ENCODE data around the gene PSME2.
"Not testable (repeated sequence)": the region's sequence is repeated elsewhere in the genome, so short reads cannot be mapped to it uniquely, and the experiment has no call there.

Gene PSME2

DNA sequence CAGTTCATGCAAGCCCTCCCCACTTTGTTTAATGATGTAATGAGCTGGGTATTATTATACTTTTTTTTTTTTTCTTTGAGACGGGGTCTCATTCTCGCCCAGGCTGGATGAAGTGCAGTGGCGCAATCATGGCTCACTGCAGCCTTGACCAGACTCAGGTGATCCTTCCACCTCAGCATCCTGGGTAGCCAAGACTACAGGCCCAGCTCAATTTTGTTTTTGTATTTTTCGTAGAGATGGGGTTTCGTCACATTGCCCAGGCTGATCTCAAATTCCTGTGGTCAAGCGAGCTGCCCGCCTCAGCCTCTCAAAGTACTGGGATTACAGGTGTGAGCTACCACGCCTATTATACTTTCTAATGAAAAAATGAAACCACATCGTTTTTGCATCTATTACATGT is 36.4 kb downstream of the PSME2 start:
- DNase-seq = no peak

DNA sequence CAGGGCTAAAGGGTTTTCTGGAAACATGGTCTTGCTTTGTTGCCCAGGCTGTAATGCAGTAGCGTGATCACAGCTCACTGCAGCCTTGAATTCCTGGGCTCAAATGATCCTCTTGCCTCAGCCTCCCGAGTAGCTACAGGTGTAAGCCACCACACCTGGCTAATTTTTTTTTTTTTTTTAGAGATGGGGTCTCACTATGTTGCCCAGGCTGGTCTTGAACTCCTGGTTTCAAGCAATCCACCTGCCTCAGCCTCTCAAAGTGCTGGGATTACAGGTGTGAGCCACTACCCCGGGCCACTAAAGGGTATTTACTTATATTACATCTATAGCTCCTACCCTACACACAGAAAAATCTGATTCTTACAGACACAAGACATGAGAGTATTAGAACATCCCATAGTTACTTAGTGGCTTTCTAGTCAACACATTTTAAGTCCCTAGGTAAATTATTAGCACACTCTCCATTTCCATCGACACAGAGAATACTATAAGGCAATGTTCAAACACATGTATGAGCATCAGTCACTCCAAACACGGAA is 38.0 kb downstream of the PSME2 start:
- DNase-seq = no peak

DNA sequence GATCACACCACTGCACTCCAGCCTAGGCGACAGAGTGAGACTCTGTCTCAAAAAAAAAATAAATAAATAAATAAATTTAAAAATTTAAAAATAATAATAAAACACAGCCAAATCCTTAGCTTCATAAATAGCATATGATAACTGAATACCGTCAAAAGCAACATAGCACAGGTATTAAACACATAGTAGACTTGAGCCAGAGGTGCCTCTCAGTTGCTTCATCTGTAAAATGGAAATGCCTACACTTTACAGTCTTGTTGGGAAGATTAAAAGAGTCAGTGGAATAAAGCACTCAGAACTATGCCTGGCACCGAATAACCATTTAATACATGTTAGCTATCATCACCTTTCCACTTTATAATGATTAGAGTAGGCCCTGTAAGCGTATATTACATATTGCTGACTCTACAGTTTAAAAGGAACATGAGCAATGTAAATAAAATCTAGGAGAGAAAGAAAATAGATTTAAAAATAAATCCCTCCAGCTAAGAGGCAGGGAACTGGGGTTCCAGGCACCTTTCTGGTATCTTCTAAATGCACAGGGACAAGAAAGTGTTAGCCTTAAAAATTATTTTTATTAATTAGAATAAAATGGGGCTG is 39.6 kb downstream of the PSME2 start:
- DNase-seq = no peak

DNA sequence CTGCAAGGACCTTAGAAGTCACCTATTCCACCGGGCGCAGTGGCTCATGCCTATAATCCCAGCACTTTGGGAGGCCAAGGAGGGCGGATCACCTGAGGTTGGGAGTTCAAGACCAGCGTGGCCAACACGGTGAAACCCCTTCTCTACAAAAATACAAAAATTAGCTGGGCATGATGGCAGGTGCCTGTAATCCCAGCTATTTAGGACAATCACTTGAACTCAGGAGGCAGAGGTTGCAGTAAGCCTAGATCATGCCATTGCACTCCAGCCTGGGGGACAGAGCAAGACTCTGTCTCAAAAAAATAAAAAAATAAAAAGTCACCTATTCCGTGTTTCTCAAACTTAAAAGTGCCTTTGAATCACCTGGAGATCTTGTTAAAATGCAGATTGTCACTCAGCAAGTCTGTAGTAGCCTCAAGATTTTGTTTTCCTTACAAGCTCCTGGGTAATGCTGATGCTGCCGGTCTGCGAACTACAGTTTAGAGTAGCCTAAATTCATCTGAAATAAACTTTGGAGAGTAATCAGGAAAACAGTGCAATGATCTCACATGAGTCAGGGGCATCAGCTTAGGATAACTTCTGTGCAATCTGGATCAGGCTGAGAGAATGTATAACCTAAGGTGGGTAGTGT is 40.7 kb downstream of the PSME2 start:
- not testable (repeated sequence) for DNase-seq

DNA sequence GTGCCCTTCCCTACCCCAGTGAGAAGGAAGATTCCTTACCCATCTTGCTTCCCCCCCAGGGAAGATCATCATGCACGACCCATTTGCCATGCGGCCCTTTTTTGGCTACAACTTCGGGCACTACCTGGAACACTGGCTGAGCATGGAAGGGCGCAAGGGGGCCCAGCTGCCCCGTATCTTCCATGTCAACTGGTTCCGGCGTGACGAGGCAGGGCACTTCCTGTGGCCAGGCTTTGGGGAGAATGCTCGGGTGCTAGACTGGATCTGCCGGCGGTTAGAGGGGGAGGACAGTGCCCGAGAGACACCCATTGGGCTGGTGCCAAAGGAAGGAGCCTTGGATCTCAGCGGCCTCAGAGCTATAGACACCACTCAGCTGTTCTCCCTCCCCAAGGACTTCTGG is 43.0 kb downstream of the PSME2 start:
- DNase-seq = no peak

DNA sequence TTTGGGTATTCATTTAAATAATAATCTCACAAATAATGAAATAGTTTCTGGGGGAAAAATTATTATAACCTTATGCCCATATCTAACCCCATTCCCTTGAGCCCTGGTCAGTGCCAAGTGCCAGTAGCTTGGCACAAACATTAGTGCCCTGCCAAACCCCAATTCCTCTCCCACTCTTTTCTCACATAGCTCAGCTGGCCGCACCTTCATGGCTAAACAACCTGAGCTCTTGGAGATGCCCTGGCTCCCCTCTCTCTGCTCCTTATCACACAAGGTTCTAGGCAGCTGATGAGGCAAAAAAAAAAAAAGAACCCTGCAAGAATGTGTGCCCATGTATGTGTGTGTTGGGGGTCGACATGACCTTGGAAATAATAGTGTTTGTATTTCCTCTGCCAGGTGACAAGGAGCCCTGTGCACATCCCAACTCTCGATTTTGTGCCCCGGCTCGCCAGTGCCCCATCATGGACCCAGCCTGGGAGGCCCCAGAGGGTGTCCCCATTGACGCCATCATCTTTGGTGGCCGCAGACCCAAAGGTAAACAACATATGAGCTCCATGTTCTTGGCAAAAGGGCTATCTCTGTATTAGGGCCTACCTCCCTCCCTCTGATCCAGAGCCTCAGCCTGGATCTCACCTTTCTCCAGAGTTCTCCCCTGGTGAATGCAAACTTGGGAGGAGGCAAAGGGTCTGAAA is 43.9 kb downstream of the PSME2 start:
- no peak for DNase-seq

DNA sequence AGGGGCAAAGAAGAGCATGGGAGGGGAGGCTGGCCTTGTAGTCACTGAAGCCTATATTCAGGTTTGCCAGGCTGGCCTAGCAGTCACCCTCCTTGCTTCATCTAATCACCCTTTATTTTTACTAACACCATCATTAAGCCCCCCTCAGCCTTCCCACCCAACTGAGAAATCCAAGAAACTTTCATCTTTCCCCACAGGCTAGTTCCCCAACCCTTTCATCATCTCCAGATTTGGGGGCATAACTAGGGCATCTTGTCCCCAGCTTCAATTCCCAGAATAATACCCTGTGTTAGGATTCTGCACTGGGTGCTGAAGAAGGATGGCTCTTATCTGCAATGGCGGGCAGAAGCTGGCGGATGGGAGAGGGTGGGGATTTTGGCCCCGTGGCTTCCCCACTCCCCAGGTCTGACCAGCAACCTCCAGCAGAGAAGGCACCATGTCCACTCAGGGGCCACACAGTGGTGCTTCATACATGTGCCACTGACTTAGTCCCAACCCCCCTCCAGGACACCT is 45.4 kb downstream of the PSME2 start:
- no peak for DNase-seq

DNA sequence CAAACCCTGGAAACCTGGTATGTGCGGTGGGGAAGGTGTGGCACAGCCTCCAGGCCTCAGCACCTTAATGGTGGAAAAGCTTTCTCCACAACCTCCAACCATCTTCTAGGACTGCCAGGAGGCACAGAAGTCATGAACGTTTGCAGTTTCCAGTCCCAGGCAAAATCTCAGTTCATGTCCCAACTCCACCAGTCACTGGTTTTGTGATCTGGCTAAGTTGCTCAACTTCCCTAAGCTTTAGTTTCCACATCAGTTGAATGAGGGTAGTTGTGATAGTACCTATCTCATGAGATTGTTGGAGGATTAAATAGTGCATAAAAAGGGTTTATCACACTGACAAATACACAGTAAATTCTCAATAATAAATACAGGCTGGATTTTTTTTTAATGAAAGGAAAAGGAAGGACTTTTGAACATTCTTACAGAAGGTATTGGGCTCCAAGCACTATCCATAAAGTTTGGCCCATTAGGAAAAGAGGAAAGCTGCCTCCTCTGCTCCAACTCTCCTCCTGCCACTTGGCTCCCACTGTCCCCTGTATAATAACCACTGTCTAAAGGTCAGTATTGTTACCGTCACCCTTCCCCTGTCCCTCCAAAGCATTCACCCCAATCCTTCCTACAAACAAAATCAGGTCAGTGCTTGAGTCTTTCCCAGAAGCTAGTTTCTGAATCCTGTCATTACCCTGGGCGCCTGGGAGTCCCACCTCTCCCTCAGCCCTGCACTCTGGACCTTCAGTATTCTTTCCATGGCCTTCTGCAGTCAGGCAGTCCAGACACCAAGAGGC is 46.0 kb downstream of the PSME2 start:
- DNase-seq = no peak

DNA sequence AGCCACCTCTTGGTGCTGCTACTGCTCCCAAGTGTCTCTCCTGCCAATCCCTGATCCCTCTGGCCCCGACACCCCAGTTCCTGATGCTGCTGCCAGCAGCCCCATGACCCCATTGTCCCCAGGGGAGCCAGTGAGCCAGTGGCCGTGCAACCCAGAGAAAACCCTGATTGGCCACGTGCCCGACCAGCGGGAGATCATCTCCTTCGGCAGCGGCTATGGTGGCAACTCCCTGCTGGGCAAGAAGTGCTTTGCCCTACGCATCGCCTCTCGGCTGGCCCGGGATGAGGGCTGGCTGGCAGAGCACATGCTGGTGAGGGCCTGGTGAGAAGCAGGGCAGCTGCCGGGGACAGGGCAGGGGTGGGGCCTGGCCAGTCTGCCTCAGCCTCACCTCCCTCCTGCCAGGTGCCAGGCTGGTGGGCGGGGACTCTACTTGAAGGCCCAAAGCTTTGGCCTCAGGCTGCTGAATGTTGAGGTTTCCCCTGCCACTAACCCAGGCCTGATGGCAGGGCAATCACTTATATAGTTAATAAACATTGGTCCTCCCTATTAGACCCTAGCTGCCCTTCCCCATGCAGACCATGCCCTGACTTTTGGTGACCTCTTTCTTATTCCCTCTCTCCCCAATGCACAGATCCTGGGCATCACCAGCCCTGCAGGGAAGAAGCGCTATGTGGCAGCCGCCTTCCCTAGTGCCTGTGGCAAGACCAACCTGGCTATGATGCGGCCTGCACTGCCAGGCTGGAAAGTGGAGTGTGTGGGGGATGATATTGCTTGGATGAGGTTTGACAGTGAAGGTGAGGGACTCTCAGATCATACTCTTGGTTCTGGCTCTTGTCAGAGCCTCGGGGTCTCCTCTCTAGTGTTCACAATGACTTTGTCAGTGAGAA is 47.2 kb downstream of the PSME2 start:
- no peak for DNase-seq

DNA sequence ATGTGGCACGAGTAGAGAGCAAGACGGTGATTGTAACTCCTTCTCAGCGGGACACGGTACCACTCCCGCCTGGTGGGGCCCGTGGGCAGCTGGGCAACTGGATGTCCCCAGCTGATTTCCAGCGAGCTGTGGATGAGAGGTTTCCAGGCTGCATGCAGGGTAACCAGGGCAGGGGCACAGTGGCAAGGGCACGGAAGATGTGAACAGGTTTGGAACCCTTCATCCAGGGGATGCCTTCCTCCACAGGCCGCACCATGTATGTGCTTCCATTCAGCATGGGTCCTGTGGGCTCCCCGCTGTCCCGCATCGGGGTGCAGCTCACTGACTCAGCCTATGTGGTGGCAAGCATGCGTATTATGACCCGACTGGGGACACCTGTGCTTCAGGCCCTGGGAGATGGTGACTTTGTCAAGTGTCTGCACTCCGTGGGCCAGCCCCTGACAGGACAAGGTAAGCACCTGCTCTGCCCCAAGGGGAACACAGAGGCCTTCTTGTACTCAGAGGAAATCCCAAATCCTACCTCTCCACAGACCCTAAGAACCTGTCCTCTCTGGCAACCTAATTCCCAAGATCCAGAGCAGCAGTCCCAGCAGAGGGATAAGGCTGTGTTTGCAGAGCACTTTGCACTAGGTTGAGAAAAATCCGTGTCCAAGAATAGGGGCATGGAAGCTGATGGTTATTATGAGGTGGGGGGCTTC is 48.0 kb downstream of the PSME2 start:
- DNase-seq = no peak

DNA sequence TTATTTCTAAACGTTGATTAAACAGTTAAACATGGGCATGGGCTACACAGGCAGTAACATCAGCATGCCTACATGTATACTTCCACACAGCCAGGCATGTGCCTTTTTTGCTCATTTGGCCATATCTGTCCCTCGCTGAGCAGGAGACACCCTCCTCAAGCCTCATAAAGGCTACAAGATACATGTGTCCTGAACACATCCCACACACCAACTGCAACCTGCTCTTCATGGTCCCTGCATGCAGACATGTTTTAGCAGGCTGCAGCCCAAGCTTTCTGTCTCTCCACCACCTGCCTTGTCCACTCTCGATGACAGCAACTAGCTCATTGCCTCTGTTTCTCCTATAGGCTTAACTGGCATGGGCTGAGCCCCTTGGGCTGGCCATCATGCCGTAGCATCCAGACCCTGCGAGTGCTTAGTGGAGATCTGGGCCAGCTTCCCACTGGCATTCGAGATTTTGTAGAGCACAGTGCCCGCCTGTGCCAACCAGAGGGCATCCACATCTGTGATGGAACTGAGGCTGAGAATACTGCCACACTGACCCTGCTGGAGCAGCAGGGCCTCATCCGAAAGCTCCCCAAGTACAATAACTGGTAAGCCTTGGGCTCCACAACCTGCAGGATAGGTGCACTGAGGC is 49.7 kb downstream of the PSME2 start:
- no peak for DNase-seq

DNA sequence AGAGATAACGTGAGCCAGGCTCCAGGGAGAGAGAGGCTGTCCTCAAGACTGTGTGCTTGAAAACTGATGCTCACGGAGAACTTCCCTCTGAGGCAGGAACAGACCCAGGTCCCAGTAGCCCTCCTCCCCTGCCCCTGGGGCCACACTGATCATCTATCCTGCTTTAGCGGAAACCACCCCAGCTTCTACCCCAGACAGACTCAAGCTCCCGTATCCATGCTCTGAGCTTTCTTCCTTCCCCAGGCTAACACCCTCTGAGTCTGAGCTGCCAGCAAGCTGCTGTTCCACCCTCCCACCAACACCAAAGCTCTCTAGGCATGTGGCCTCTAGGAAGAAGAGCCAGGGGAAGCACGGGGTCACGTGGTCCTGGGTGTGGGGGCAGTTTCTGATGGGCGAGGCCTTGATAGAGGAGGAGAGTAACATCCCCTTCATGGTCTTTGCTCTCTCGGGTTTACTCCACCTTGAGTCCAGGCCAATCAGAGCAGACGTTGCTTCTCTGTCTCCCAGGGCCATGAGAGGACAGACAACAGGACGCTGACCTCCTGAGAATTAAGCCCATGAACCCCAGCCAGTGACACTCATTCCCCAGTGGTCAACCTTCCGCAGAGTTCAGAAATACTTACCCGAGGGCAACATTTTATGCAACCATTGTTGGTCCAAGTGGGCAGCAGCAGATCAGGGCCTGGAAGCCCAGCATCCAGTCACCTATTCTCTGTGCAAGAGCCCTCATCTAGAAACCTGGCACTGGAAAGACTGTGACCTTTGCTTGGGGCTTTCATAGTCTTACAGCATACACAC is 50.9 kb downstream of the PSME2 start:
- DNase-seq = peak; percentile 46

DNA sequence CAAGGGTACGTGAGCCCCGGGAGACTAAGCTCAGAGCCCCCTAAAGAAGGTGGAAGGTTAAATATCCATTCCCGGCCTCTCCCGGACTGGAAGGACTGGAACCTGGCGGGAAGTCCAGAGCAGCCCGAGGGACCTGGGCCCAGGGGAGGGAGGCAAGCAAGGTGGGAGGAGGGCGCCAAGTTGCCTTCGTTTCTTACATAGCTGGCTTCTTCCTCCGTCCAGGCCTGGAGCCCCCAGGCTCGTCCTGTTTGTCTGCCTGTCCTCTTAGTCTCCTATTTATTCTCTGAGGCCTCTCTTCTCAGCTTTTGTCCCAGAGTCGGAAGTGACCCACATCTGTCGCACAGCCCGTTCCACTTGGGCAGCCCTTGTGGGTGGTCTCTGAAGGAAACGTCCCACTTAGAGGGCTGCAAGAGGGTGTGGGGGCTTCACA is 51.6 kb downstream of the PSME2 start:
- DNase-seq = peak; percentile 9

DNA sequence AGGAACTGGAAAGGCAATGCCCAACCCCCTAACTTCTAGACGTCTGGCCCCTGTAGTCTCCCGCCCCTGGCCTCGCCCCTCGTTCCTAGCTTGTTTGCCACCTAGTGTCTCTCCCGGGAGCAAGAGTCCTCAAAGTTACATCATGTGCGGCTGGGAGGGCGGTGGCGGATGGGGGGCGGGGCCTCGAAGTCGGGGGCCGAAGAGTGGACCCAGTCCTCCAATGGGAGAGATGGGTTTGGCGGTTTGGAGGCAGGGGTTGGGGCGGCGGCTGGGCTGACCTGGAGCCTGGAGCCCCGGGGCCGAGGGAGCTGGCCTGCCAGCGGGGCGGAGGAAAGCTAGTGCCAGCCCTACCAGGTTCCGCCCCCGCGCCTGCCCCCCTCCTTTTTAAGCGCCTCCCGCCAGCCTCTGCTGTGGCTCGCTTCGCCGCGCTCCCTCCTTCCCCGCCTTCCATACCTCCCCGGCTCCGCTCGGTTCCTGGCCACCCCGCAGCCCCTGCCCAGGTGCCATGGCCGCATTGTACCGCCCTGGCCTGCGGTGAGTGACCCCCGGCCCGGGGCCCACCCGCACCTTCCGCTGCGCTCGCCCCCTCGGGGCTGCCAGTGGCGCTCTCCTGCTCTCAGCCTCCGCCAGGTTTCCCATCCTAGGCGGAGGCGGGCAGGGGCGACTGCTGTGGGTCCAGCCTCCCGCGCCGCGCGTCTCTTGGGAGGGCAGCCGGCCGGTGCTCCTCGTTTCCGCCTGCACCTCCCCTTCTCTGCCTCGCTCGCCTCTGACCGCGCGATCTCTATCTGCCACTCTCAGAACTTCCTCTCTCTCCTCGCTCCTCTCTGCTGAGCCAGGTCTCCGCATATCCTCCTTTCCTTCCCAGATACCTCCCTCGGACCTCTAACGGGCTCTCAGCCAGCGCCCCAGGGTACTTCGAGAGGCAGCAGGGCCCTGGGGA is 52.2 kb downstream of the PSME2 start, which contains the start of gene PCK2:
TSS of gene PCK2 (plus strand) at position 411 of the 940 bp plus-strand sequence. CDS start at position 506, 95 bp downstream.
- DNase-seq = peak; percentile 73

Measured in CD4-positive, alpha-beta T cell treated with Interleukin-21 for 1 hour (primary cell).